Upper lobe of left lung (tissue), 4 donors: Measurements from ENCODE around the gene STK39.

ENCODE experiments used
- CTCF ChIP-seq, 6 experiments: fragments of 450-650 bp in 4 of 6; fragments of 200-600 bp in 2 of 6; sonication (generic) in 2 of 6; IDR thresholded peaks; one replicate each; pipeline ENCODE4 v1.5.1; 2016 to 2019; ENCODE audit warnings: antibody characterized with exemption in 6 of 6
- EP300 ChIP-seq, 4 donors: sonication (generic); formaldehyde crosslinking; IDR thresholded peaks; one replicate each; pipeline ENCODE4 v1.5.1; 2017; ENCODE audit warnings: antibody characterized with exemption in 4 of 4, control low read depth in 2 of 4
- POLR2A ChIP-seq, 4 donors: fragments of 450-650 bp; IDR thresholded peaks; one replicate each; pipeline ENCODE4 v1.5.1; 2016 to 2017; ENCODE audit warnings: antibody characterized with exemption in 4 of 4, mild to moderate bottlenecking in 2 of 4

GRCh38 chr2:168201584-168202116, 45.7 kb downstream of the STK39 start:
- TF ChIP-seq CTCF (IDR thresholded peaks at IDR 0.05) (no peak), EP300 (IDR thresholded peaks at IDR 0.05) (no peak), POLR2A (IDR thresholded peaks at IDR 0.05) (no peak)
